HG02678 (cell line): ENCODE data around the gene C3orf52.
A peak's percentile ranks its signal among the peaks of the same experiment; 100 is the strongest.

Experiments
- ATAC-seq: cut with Tn5 transposase; IDR thresholded peaks from one replicate; pipeline ENCODE4 v1.9.1; 2021; ENCODE audit warnings: mild to moderate bottlenecking, moderate library complexity; ENCODE audit not compliant: unreplicated experiment

Gene C3orf52

GRCh38 chr3:112117841-112118571 lies 31.8 kb downstream of the C3orf52 start:
- ATAC-seq = peak; percentile 22

GRCh38 chr3:112119962-112120836 lies 34.0 kb downstream of the C3orf52 start:
- no peak for ATAC-seq

- ATAC-seq = no peak
These were observed 35.7 kb downstream of the C3orf52 start for GRCh38 chr3:112121577-112122547.

- no peak for ATAC-seq
These were observed 36.7 kb downstream of the C3orf52 start for GRCh38 chr3:112122870-112123269.

- no peak for ATAC-seq
These were observed 37.4 kb downstream of the C3orf52 start for GRCh38 chr3:112123548-112123947.

GRCh38 chr3:112124907-112125607 lies 38.9 kb downstream of the C3orf52 start:
- ATAC-seq = no peak

- ATAC-seq = no peak
These were observed 40.3 kb downstream of the C3orf52 start for GRCh38 chr3:112126511-112126911.

- ATAC-seq = no peak
These were observed 41.6 kb downstream of the C3orf52 start for GRCh38 chr3:112127522-112128494.

- ATAC-seq = peak; percentile 60
These were observed 42.9 kb downstream of the C3orf52 start for GRCh38 chr3:112128843-112129727.

- no peak for ATAC-seq
These were observed 43.9 kb downstream of the C3orf52 start for GRCh38 chr3:112129925-112130637.

- ATAC-seq = no peak
These were observed 44.4 kb downstream of the C3orf52 start for GRCh38 chr3:112130638-112130993.

- no peak for ATAC-seq
These were observed 44.9 kb downstream of the C3orf52 start for GRCh38 chr3:112131111-112131510.

- ATAC-seq = no peak
These were observed 45.9 kb downstream of the C3orf52 start for GRCh38 chr3:112132088-112132487.

- ATAC-seq = no peak
These were observed 46.4 kb downstream of the C3orf52 start for GRCh38 chr3:112132554-112132953.

GRCh38 chr3:112132975-112133448 lies 46.8 kb downstream of the C3orf52 start, which contains the start of gene GCSAM:
Gene GCSAM, minus strand, starts transcription at chr3:112133248. Its CDS starts 128 bp downstream, at chr3:112133120.
- peak; percentile 77 for ATAC-seq

GRCh38 chr3:112133626-112134334 lies 47.6 kb downstream of the C3orf52 start:
- ATAC-seq = no peak
